Calu3 (cell line): ENCODE measurements around the gene CDH4. TPM values are rescaled to one million over a fixed set of nuclear protein-coding genes. Genes with fewer than 3 reads are reported as not detected.

ENCODE experiments used
- BruUV-seq: library from RNA; stranded (reverse); fragments of 400-500 nt; replicated peaks from 2 replicates; lab custom pipeline; 2021; lab: Mats Ljungman, UMichigan
- CTCF ChIA-PET: fragments of 300-600 bp; sonication (Branson Sonifier 250); formaldehyde crosslinking; loops from one replicate; lab custom pipeline; 2022; ENCODE audit warnings: antibody characterized with exemption; lab: Charles Lee
- DNase-seq: peaks from one replicate; pipeline ENCODE4 v3.0.0; 2022
- H3K27ac Mint-ChIP-seq: one replicate; pipeline ENCODE4 v1.8.0; 2022; ENCODE audit warnings: mixed read lengths; ENCODE audit not compliant: unreplicated experiment
- H3K27me3 Mint-ChIP-seq: one replicate; pipeline ENCODE4 v1.8.0; 2022; ENCODE audit warnings: mixed read lengths; ENCODE audit not compliant: unreplicated experiment
- H3K36me3 Mint-ChIP-seq: one replicate; pipeline ENCODE4 v1.8.0; 2022; ENCODE audit warnings: mild to moderate bottlenecking, moderate library complexity, mixed read lengths; ENCODE audit not compliant: insufficient read depth, unreplicated experiment
- H3K4me1 Mint-ChIP-seq: one replicate; pipeline ENCODE4 v1.8.0; 2022; ENCODE audit warnings: mild to moderate bottlenecking, low read depth, mixed read lengths; ENCODE audit not compliant: unreplicated experiment
- H3K4me3 Mint-ChIP-seq: one replicate; pipeline ENCODE4 v1.8.0; 2022; ENCODE audit warnings: mild to moderate bottlenecking, low read depth, moderate library complexity, mixed read lengths; ENCODE audit not compliant: unreplicated experiment
- H3K9me3 Mint-ChIP-seq: one replicate; pipeline ENCODE4 v1.8.0; 2022; ENCODE audit warnings: low read depth, mixed read lengths; ENCODE audit not compliant: unreplicated experiment
- CTCF ChIP-seq: fragments of 200-600 bp; IDR thresholded peaks from one replicate; pipeline ENCODE4 v1.8.0; 2022; ENCODE audit warnings: antibody characterized with exemption; ENCODE audit not compliant: unreplicated experiment
- intact Hi-C: fragments of 100-400 bp; cut with micrococcal nuclease; formaldehyde crosslinking; loops from one replicate; pipeline ENCODE4 v1.10.0; 2022; ENCODE audit not compliant: unreplicated experiment
- total RNA-seq: library from RNA; stranded (reverse); gene quantifications from 2 replicates; pipeline ENCODE4 v1.2.3, GENCODE V29; 2022

Gene CDH4
- total RNA-seq, 1 experiment from 2014 or later = not detected

- peaks cover 65% of the 10 kb centered on the region for H3K27me3 Mint-ChIP-seq
- H3K36me3 Mint-ChIP-seq = no peaks in the 10 kb centered on the region
- no TSS peak for BruUV-seq
- H3K4me1 Mint-ChIP-seq = no peaks in the 10 kb centered on the region
- H3K9me3 Mint-ChIP-seq = peaks cover 3% of the 10 kb centered on the region
- no peak overlapping the region for H3K4me3 Mint-ChIP-seq
- CTCF ChIA-PET = no interaction called here
- no peak for TF ChIP-seq CTCF
- no peak overlapping the region for H3K27ac Mint-ChIP-seq
- intact Hi-C loops = no loop called here
- DNase-seq = no peak
These were observed 449.7 kb downstream of the CDH4 start for GRCh38 chr20:61701802-61702201.

GRCh38 chr20:61702246-61702645, 450.2 kb downstream of the CDH4 start:
- Mint-ChIP-seq H3K4me3 (no peak overlapping the region), H3K36me3 (no peaks in the 10 kb centered on the region), H3K9me3 (peaks cover 3% of the 10 kb centered on the region), H3K27me3 (peaks cover 61% of the 10 kb centered on the region), H3K4me1 (no peaks in the 10 kb centered on the region), H3K27ac (no peak overlapping the region)
- no peak for TF ChIP-seq CTCF
- intact Hi-C loops = no loop called here
- CTCF ChIA-PET = no interaction called here
- no TSS peak for BruUV-seq
- no peak for DNase-seq

GRCh38 chr20:61704661-61705060, 452.6 kb downstream of the CDH4 start:
- no peaks in the 10 kb centered on the region for H3K36me3 Mint-ChIP-seq
- H3K9me3 Mint-ChIP-seq = peaks cover 3% of the 10 kb centered on the region
- H3K27ac Mint-ChIP-seq = no peak overlapping the region
- BruUV-seq = no TSS peak
- H3K4me3 Mint-ChIP-seq = no peak overlapping the region
- H3K4me1 Mint-ChIP-seq = no peaks in the 10 kb centered on the region
- H3K27me3 Mint-ChIP-seq = peaks cover 52% of the 10 kb centered on the region
- DNase-seq = no peak
- CTCF ChIA-PET = interaction anchor here (1.6 kb wide), 1 partner anchor 14 kb away, joined by 3 read pairs; no protein-coding TSS in a partner anchor
- intact Hi-C loops = no loop called here
- TF ChIP-seq CTCF = no peak

GRCh38 chr20:61705386-61706258, 453.6 kb downstream of the CDH4 start:
- no TSS peak for BruUV-seq
- DNase-seq = no peak
- Mint-ChIP-seq H3K27ac (no peak overlapping the region), H3K36me3 (no peaks in the 10 kb centered on the region), H3K4me1 (no peaks in the 10 kb centered on the region), H3K27me3 (peaks cover 54% of the 10 kb centered on the region), H3K9me3 (peaks cover 3% of the 10 kb centered on the region), H3K4me3 (no peak overlapping the region)
- CTCF ChIA-PET = interaction anchor here (0.6 kb wide), 1 partner anchor 454 kb away, joined by 7 read pairs; no protein-coding TSS in a partner anchor
- no peak for TF ChIP-seq CTCF
- intact Hi-C loops = no loop called here
